Skeletal muscle satellite cell (primary cell): Measurements from ENCODE around the gene RC3H2. TPM values are rescaled to one million over a fixed set of nuclear protein-coding genes. Genes with fewer than 3 reads are reported as not detected.

Experiments
- H3K27me3 ChIP-seq: 2 replicates; pipeline ENCODE4 v1.7.0; 2013; ENCODE audit warnings: low read length; ENCODE audit not compliant: control insufficient read depth, insufficient read depth
- H3K36me3 ChIP-seq: 2 replicates; pipeline ENCODE4 v1.7.0; 2013; ENCODE audit warnings: mild to moderate bottlenecking, control low read depth, low read length; ENCODE audit not compliant: insufficient read depth
- H3K4me1 ChIP-seq: 2 replicates; pipeline ENCODE4 v1.7.0; 2013; ENCODE audit warnings: low read length; ENCODE audit not compliant: control insufficient read depth, insufficient read depth
- H3K4me2 ChIP-seq: 2 replicates; pipeline ENCODE4 v1.7.0; 2013; ENCODE audit warnings: mild to moderate bottlenecking, low read length
- H3K4me3 ChIP-seq: 2 replicates; pipeline ENCODE4 v1.7.0; 2013; ENCODE audit warnings: low read length
- H3K9ac ChIP-seq: 2 replicates; pipeline ENCODE4 v1.7.0; 2013; ENCODE audit warnings: mild to moderate bottlenecking, low read depth, low read length, moderate library complexity
- H3K9me3 ChIP-seq: replicated peaks from 2 replicates; pipeline ENCODE4 v1.7.0; 2013; ENCODE audit warnings: mild to moderate bottlenecking, control low read depth, low read length
- total RNA-seq: library from RNA; depleted of rRNA; stranded (reverse); fragments of >200 nt; gene quantifications from 2 replicates; pipeline ENCODE4 v1.2.3, GENCODE V29; 2012; rRNA removed

The RC3H2 gene, protein sequence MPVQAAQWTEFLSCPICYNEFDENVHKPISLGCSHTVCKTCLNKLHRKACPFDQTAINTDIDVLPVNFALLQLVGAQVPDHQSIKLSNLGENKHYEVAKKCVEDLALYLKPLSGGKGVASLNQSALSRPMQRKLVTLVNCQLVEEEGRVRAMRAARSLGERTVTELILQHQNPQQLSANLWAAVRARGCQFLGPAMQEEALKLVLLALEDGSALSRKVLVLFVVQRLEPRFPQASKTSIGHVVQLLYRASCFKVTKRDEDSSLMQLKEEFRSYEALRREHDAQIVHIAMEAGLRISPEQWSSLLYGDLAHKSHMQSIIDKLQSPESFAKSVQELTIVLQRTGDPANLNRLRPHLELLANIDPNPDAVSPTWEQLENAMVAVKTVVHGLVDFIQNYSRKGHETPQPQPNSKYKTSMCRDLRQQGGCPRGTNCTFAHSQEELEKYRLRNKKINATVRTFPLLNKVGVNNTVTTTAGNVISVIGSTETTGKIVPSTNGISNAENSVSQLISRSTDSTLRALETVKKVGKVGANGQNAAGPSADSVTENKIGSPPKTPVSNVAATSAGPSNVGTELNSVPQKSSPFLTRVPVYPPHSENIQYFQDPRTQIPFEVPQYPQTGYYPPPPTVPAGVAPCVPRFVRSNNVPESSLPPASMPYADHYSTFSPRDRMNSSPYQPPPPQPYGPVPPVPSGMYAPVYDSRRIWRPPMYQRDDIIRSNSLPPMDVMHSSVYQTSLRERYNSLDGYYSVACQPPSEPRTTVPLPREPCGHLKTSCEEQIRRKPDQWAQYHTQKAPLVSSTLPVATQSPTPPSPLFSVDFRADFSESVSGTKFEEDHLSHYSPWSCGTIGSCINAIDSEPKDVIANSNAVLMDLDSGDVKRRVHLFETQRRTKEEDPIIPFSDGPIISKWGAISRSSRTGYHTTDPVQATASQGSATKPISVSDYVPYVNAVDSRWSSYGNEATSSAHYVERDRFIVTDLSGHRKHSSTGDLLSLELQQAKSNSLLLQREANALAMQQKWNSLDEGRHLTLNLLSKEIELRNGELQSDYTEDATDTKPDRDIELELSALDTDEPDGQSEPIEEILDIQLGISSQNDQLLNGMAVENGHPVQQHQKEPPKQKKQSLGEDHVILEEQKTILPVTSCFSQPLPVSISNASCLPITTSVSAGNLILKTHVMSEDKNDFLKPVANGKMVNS
- 28.9 and 33.0 TPM in 2 replicates for total RNA-seq

DNA sequence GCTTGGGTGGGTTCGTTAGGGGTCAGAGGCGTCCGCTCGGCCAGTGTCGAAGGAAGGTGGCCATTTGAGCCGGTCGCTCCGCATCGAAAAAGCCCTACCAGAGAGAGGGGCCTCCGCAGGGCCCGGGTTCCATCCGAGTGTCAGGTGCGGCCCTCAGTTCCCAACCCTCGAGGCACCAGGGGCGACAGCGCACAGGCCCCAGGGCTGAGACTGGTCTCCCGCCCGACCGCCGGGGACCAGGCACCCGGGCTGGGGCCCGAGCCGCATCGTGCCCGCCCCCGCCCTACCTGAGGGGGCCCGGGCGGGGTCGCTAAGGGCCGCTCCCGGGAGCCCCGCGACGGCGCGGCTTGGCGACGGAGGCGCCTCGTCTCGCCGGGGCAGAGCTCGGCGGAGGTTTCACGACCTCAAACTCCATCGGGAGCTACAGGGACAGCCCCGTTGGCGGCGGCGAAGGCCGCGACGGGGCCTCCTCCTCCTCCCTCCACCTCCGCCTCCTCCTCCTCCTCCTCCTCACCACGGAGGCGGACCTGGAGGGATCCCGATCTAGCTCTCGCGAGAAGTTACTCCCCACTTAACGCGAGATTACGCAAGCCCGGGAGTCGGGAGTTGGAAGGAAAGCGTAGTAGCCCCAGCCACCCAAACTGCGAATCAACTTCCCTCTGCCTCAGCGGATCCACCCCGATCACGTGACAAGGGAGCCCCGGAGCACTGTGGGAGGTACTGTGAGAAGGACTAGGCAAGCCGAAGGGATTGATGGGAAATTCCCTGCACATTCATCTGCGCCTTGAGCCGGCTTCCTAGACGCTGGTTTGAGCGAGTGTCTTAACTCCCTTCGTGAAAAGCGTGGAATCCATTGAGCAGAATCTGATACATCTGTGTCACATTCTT is at the start of gene RC3H2:
RC3H2 (minus strand) TSS at position 537 of the 888 bp plus-strand sequence. CDS start 7,850 bp downstream, outside the sequence.
- Histone ChIP-seq H3K4me3 (peak within 1 kb of the TSS; percentile 85), H3K36me3 (no peaks in the 10 kb centered on the region), H3K9ac (peak within 1 kb of the TSS; percentile 97), H3K9me3 (no peaks in the 10 kb centered on the region), H3K27me3 (no peaks in the 10 kb centered on the region), H3K4me2 (peak within 1 kb of the TSS; percentile 89), H3K4me1 (peaks cover 16% of the 10 kb centered on the region)

DNA sequence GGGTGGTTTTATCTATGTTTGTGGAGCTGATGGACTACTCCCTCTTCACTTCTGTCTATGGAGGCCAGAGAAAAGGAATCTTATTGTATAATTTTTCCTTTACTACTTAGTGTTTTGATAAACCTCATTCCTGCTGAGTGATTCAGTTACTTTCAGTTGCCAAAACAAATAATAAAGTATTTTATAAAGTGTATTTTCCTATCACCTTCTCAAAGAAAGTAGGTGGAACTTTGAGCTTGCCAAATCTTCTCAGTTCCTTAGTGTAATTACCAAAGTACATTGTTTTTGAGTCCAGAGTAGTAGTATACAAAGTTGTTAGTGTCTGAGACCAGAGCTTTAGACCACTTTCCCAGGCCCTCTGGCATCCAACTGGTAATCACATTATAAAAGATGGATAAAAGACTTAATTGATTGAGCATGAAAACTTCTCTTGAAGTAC is 49.1 kb upstream of the RC3H2 start:
- H3K4me1 ChIP-seq, result peaks cover 19% of the 10 kb centered on the region
- H3K9me3 ChIP-seq, result no peaks in the 10 kb centered on the region
- no peaks in the 10 kb centered on the region for H3K27me3 ChIP-seq
- peak overlapping the region; percentile 41 for H3K4me2 ChIP-seq
- no peaks in the 10 kb centered on the region for H3K36me3 ChIP-seq
- no peak overlapping the region for H3K9ac ChIP-seq
- no peak overlapping the region for H3K4me3 ChIP-seq

DNA sequence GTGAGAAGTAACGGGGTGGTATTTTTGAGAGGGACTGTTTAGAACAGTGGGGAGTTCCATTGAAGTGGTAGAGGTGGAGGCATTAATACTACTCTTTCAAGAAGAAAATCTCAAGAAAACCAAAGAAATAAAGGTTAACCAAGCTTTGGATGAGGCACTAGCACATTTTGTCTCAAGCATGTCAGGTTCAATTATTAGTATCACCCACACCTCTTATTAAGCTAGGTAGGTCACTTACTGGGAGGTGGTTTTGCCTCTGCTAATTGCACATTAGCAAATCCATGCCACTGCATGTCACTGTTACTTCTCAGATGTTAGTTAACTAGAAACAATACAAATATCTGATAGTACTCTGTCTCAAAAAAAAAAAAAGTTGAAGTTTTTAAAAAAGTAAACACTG is 45.9 kb upstream of the RC3H2 start:
- H3K9me3 ChIP-seq, result no peaks in the 10 kb centered on the region
- H3K36me3 ChIP-seq, result peaks cover 4% of the 10 kb centered on the region
- no peaks in the 10 kb centered on the region for H3K27me3 ChIP-seq
- H3K4me2 ChIP-seq, result no peak overlapping the region
- peaks cover 16% of the 10 kb centered on the region for H3K4me1 ChIP-seq
- no peak overlapping the region for H3K9ac ChIP-seq
- no peak overlapping the region for H3K4me3 ChIP-seq

DNA sequence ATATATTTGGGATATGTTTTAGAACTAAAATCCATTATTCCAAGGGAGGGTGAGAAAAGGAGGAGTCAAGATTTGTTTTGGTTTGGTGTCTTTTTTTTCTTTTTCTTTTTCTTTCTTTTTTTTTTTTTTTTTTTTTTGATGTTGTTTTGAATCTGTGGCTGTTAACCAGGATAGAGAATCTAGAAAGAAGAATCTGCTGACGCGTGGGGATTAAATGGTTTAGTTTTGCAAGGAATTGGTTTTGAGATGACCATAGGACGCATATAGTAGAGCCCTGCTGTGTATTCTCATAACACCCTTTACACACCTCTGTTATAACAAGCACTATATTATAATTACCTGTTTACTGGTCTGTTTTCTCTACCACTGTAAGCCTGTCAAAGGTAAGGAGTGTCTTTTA is 45.1 kb upstream of the RC3H2 start:
- Histone ChIP-seq H3K4me2 (no peak overlapping the region), H3K4me1 (peaks cover 16% of the 10 kb centered on the region), H3K9me3 (no peaks in the 10 kb centered on the region), H3K4me3 (no peak overlapping the region), H3K36me3 (peaks cover 4% of the 10 kb centered on the region), H3K9ac (no peak overlapping the region), H3K27me3 (no peaks in the 10 kb centered on the region)

DNA sequence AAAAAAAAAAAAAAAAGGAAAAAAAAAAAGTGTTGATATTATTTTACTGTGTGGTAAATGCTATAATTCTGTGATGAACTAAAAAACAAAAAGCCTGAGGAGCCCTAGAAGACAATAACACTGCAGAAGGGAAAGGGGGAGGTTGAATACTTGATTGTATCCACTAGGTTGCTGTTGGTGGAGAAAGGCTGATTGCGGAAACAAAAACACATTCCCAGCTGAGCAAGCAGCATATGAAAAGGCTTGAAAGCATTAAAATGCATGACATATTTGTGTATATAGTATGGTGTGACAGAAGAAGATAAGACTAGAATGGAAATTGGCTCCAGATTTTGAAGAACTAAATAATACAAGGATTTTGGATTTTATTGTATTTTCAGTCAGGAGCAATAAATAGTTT is 44.5 kb upstream of the RC3H2 start:
- H3K4me1 ChIP-seq, result peaks cover 12% of the 10 kb centered on the region
- H3K4me2 ChIP-seq, result no peak overlapping the region
- H3K9me3 ChIP-seq, result no peaks in the 10 kb centered on the region
- H3K27me3 ChIP-seq, result no peaks in the 10 kb centered on the region
- H3K9ac ChIP-seq, result no peak overlapping the region
- H3K36me3 ChIP-seq, result peaks cover 4% of the 10 kb centered on the region
- no peak overlapping the region for H3K4me3 ChIP-seq

DNA sequence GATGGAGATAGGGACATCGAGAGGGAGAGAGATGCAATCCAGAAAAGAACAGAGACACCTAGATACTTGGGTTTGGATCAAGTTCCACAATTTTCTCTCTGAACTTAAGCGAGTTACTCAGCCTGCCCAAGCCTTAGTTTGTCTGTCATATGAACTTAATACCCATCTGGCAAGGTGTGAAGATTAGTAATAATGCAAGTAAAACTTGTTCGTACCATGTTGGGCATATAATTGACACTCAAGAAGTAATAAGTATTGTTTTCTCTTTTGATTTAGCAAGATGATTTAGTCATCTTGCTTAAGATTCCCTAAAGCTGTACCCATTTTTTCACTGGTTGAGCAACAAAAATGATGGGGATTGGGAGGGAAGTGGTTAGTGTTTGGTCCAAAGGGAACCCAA is 43.2 kb upstream of the RC3H2 start:
- no peaks in the 10 kb centered on the region for H3K27me3 ChIP-seq
- H3K36me3 ChIP-seq, result peaks cover 4% of the 10 kb centered on the region
- no peak overlapping the region for H3K4me3 ChIP-seq
- H3K9me3 ChIP-seq, result no peaks in the 10 kb centered on the region
- H3K4me1 ChIP-seq, result no peaks in the 10 kb centered on the region
- no peak overlapping the region for H3K4me2 ChIP-seq
- H3K9ac ChIP-seq, result no peak overlapping the region

DNA sequence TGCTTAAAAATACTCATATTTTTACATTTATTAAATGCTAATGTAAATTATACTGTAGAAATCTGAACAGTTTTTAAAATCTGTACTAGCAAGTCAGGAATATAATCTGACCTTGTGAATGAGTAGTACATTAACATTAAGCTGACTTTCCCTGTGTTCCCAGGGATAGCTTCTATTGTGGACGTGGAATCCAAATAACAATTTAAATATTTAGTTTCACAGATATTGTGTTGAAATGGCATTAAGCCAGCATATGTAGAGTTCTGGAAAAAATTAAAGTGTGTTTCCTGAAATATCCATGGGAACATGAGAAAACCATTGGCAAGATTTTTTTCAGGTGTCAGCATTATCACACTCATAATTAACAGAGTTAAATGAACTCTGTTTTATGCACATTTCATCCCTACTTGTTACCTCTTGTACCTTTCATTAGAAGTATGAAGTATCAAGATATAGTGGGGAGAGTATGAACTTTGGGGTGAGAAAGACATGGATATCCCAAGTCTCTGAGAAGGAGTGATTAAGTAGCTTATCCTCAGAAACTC is 41.4 kb upstream of the RC3H2 start:
- H3K4me2 ChIP-seq, result no peak overlapping the region
- H3K36me3 ChIP-seq, result peaks cover 4% of the 10 kb centered on the region
- H3K9ac ChIP-seq, result no peak overlapping the region
- H3K4me1 ChIP-seq, result no peaks in the 10 kb centered on the region
- H3K4me3 ChIP-seq, result no peak overlapping the region
- no peaks in the 10 kb centered on the region for H3K27me3 ChIP-seq
- no peaks in the 10 kb centered on the region for H3K9me3 ChIP-seq

DNA sequence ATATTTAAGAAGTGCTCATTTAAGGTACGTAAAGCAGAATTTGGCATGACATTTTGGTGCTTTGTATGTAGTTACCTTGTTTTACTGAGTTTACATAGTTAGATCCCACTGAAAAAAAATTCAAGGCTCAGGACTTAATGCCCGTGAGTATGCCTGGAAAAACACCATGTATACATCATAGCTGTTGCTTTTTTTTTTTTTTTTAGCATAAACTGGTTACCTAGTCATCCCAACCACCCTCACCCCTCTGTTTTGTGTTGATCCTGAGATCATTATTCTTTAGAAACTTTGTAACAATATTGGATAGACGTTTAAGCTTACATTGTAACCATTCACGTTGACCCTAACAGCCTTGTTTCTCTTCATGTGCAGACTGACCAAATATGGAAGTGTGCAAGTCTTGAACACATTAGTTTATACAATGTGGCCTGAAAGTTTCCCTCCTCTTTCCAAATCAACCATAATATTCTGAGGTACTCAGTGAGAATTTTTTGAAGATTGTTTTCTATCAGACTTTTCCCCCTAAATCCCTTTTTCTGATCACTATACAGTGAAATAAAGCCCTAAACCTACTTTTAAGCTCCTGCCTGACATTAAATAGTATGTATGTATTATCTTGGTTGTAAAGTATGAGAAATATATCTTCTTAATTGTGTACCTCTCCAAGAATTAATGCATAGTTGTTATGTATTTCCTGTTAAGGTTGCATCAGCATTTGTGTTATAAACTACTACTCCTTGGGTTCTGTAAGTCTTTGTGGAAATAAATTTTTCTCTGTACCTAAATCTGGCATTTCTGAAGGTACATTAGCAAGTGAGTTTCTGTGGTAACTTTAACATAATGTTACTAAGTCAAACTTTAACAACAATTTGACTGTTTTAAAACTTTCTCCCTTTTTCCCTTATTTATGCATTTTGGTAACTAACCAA is 40.1 kb upstream of the RC3H2 start:
- Histone ChIP-seq H3K4me3 (no peak overlapping the region), H3K36me3 (peaks cover 4% of the 10 kb centered on the region), H3K27me3 (no peaks in the 10 kb centered on the region), H3K9ac (no peak overlapping the region), H3K9me3 (no peaks in the 10 kb centered on the region), H3K4me1 (peaks cover 4% of the 10 kb centered on the region), H3K4me2 (no peak overlapping the region)

DNA sequence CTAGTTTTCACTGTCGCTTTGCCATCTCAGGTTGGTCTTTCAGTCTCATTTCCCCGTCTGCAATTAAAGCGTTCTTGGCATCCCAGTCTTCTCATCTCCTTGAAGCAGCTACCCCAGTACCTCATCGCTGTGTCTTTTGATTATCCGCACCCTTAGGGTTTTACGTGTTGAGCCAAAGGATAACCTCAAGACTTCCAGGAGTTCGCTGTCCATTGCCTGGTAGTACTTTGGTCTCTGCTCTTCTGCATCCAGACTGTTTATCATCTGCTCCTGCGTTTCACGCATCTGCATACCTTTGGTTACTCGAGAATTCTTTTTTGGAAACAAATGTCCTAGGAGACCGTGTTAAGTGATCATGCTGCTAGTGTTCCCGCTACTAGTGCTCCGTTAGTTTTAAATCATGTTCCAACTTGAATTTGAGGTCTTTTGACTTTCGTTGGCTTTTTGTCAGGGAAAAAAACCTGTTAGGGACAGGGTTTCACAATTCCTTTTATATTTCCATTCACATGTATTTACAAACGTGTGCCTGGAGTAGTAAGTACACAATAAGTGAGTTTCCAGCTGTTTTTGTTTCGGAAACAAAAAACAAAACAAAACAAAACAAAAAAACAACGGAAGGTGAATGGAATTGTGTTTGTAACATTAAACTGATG is 36.5 kb upstream of the RC3H2 start:
- Histone ChIP-seq H3K36me3 (peaks cover 8% of the 10 kb centered on the region), H3K4me2 (peak overlapping the region; percentile 90), H3K4me3 (peak overlapping the region; percentile 94), H3K9ac (peak overlapping the region; percentile 91), H3K9me3 (no peaks in the 10 kb centered on the region), H3K4me1 (peaks cover 6% of the 10 kb centered on the region), H3K27me3 (no peaks in the 10 kb centered on the region)
